ENCODE data around the gene NTNG1.
"Not testable (repeated sequence)": the region's sequence is repeated elsewhere in the genome, so short reads cannot be mapped to it uniquely, and the experiment has no call there.

The NTNG1 gene

DNA sequence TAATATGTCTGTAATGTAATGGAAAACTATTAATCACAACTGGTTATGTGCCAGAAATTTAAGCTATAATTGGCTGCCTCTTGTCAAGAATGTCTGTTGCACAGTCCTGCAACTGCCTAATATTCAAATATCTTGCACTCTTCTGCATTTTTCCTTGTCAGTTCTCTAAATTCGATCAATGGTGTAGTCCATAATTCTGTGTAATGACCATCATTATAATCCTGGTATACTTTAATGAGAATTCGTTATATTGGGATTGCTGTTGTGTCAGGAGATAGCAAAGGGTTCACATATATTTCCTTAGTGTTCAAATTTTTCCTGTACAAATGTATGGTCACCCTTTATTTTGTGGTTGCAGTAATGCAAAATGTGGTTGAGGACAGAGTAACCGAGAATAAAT lies 4.8 kb downstream of the NTNG1 start:
- DNase-seq = no peak

DNA sequence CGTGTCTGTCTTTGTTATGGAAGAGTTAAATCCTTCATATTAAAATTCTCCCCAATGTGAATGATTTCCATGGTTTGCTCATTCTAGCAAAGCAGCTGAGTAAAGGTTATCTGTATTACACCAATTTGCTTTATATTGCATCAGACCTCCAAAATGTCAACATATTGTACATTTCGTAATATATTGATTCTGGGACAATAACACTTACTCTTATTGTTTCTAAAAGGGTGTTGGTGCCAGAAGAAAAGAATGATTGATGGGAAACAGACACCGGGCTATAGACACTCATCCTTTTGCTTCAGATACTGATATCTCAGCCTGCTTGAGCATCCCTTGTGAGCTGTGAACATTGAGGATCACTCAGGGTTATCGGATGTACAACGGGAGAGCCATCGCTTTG lies 7.0 kb downstream of the NTNG1 start:
- DNase-seq = no peak

DNA sequence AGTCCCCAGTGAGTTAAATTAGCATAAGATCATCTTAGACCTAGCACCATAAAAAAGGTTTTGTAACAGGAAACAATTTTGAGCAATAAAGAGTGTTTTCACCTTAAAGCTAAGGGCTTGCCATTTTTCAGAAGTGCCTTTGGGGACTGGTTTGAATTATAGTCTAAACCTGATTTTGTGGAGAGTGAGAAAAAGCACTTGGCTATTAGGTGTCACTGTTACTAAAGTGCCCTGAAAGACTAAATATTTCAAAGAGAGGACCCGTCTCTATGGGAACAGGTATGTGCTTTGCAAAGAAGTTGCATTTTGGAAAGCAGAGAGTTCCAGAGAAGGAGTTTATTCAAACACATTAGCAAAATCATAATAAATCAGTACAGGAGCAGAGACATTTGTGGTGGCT lies 9.1 kb downstream of the NTNG1 start:
- no peak for DNase-seq

DNA sequence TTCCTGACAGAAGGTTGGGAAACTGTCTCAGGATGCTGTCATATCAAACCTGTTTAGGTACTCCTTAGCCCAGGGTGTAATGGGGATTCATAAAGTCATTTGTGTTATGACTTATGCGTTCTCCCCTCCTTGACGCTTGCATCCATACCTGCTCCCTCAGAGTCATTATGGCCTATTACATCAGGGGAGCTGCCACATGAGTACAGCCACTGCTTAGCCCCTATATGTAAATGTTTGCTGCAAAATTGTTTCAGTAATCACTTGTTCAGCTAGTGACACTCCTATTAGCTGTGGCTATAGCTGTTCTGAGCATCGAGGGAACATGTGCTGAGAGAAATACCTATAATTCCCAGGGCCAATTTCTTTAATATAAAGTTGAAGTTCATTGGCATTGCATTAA lies 10.5 kb downstream of the NTNG1 start:
- no peak for DNase-seq

DNA sequence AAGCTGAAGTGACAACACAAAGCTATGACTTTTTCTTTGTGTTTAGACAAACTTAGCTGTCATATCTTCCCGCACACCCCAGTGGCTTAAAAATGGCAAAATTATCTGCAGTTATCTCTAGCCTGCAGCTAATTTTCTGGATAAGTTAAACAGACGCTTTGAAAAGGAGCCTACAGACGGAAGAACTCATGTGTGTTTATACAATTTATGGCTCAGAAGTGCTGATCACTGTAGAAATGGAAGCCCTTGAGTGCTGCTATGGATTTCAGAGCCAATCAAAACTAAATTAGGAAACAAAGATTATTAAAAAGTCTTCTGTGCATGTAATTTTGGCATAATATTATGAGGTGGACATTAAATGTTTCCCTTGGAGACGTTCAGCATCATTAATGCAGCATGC lies 11.6 kb downstream of the NTNG1 start:
- no peak for DNase-seq

DNA sequence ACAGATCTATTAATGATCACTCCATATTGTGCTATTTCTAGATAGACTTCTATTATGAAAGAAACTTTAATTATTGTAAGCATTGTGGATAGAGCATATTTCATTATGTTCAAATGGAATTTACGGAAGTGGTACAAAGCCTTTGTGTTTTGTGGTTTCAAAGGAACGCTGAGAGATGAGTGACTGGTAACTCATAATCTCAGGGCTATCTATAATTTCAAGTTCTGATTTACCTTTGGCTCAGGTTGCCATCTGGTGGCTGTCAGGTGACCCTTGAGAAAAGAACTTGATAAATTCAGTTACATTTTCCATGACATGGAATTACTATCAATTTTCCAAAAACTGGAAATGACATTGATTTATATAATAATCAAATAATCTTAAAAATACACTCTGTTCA lies 12.2 kb downstream of the NTNG1 start:
- no peak for DNase-seq

DNA sequence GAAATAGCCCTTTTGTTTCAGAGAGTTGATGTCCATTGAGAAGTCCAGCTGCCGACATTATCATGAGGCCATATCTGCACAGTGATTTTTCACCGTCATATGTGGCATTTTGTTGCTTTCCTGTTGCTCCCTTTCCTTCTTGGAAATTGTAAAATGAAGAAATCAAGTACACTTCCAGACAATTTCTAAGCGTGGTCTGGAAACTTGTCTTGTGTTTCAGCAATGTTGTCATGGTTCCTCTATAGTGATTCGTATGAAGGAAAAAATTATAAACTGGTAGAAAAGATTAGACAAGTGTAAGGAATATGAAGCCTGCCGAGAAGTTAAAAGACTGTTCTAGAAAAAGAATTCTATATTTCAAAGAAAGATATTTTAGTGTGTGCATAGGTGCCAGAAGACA lies 17.7 kb downstream of the NTNG1 start:
- no peak for DNase-seq

DNA sequence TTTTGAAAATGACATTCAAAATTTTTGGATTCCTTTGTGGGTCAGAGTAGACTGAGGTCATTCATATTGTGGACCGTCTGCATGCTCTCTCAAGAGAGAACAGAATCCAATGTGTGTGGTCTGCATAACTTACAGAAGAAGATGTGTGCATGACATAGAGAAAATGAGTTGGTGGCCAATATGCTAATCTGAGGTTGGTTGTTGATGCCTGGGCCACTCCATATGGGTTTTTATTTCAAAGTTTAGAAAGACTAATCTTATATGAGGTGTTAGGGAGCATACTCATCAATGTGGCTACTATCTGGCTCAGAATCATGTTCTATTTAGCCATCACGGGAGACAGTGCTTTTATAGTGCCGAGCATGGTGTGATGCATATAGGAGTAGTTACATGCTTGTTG lies 18.2 kb downstream of the NTNG1 start:
- no peak for DNase-seq

DNA sequence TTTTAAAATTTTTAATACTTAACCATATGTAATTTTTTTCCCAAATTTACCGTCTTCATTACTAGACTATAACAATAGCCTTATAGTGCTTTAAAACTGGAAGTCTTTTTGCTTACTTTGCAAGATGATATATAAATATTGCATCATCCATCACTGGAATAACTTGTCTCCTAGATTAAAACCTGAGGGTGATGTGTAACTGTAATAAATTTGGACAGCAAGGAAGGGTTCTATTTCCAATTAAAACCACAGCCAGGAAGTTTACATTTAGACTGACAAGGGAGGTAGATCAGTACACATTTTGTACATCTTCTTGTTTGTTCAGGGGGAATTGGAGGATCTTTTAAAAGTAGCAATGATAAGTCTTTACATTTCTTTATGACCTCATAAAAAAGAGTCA lies 21.9 kb downstream of the NTNG1 start:
- DNase-seq = no peak

DNA sequence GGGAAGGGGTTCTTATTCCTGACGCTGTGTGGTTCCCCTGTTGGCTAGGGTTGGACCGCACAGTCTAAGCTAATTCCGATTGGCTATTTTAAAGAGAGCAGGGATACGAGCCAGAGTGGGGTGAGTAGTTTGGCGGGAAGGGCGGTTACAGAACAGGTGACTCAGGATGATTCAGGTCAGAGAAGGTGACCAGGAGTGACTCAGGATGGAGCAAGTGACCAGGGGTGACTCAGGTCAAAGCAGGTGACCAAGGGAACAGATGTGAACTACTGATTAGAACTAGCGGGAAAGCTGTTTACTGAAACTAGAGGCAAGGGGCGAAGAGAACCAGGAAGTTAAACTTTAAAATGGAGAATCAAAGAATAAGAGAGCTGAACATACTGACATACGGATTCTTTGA lies 24.1 kb downstream of the NTNG1 start:
- DNase-seq = not testable (repeated sequence)

DNA sequence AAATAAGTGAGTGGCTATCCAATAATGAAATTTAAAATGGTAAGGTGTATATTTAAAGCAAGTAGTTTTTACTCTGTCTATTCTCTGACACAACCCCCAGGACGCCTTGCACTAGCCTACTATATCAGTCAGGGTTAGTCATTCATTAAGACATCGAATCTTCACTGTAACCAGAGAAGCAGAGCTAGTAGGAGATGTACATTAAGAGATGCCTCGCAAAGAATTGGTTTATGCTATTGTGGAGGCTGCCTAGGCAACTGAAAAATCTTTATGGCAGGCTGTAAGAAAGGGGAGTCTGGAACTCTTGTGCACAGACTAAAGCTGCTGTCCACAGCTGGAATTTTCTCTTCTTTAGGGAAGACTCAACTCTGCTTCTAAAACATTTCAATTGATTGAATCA lies 28.8 kb downstream of the NTNG1 start:
- DNase-seq = no peak

DNA sequence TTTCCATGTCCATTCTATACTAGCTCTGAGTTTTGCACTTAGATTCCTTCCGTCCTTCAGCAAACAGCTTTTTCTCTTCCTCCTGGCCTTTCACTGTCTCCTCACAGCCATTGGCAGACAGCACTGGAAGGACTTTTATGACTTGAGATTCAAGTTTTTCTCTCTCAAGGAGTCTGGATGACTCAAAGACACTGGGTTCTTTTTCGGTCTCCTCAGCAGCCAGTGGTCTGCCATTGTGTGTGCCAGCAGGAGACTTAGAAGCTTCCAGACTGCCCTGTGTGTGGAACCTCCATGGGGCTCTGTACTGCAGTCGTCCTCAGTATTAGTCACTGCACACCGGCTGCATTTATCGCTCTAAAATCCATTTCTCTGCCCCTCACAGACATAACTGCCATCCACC lies 30.5 kb downstream of the NTNG1 start:
- no peak for DNase-seq

DNA sequence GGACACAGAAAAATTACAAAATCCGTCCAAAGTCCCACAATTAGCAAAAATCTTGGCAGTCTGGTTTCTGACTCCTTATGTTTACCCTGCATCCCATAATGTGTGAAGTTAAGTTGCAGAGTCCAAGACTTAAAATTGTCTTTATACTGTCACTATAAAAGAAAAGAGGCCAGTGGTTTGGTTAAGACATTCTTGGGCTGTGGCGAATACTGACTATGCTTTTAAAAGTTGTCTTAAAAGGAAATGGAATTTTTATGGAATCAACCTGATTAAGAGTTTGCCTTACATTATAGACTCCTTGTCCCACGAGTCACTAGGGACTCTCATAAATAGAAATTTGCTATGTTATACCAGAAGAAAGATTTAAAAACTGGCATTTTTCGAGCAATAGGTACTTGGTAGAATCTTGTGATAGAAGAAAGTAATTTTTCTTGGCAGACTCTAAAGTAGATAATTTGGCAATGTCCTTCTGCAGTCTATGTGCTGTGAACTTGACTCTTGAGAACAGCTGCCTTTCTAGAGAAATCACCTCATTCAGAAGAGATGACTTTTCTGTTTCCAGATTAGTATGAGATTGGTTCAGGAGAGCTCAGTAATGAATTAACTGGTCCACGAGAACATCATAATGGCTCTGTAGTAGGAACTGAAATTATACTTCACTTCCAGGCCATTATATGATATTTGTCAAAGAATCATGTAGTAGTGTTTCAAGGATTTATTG lies 31.8 kb downstream of the NTNG1 start:
- DNase-seq = no peak

DNA sequence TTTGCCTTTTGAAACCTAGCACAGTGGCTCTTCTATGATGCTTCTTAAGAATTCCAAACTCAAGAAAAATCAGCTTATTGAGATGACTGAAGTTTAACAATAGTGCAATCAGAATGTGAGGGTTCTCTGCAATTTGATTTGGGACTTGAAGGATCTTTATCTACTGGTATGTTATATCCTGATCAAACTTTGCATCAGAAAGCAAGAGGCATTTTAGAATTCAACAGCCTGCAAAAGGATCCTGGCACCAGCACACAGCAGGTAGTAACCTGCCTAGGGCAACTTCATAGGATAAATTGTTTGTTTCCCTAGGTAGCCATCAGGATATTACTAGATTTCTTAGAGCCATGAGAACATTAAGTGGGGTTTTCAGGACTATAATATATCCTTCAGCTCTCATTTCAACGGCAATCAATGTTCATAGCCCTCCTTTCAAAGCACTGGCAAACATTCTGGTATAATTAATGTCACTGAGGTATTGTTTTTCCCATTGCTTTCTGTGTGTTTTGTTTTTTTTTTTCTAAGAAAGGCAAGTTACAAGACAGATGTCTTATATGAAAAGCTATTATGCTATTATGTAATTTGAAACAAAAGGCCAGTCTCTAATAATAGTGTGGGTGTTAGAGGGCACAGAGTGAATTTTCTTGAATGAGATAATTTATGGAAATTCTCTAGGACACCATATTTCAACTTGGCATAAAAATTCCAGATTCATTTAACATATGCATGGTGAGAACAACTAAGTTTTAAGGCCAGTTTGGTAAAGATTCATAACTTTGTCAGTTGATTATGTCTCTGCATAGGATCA lies 34.5 kb downstream of the NTNG1 start:
- no peak for DNase-seq

DNA sequence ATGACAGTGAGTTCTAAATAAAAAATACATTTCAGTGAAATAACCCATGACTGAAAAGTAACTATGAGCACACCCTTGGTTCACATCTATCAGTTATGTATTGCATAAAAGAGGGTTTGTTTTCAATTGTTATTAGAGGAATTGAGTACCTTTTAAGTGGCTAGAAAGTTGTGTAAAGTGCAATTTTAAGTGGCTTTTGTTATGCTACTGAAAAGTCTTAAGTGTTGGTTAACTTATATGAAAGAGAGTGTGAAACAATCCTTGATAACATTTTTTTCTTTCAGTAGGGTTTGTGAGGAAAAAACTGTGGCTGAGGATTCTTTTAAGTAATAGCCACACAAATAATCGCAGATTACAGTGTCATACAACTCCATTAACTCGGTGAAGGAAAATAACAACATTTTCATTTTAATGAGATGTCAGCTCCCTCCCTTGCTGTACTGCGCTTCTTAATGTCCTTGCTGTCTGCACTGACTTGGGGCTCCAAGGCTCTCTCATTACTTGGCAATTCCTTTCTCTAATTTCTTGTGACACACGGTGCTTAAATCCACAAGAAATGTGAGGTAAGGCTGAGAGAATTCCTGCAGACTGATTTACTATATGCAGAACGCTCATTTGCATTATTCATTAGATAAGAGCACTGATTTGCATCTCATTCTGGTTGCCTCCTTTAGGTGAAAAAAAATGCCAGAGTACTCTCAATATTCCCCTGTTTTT lies 40.6 kb downstream of the NTNG1 start:
- DNase-seq = no peak

DNA sequence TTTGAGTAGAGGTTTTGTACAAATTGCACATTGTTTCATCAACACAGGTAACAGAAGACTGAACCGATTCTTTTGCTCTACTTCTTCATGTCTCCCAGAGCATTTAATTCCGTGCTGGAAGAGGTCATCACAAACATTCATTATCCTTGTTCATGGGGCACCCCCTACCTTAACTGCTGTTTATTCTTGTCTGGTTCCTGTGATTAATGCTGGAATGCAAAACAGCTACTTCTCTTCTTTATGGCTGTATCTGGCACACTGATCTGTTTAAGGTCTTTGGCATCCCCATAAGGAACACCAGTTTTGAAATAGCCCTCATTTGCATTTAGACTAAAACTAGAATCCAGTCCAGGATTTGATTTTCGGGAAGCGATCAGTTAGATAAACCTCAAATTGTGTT lies 42.2 kb downstream of the NTNG1 start:
- no peak for DNase-seq

DNA sequence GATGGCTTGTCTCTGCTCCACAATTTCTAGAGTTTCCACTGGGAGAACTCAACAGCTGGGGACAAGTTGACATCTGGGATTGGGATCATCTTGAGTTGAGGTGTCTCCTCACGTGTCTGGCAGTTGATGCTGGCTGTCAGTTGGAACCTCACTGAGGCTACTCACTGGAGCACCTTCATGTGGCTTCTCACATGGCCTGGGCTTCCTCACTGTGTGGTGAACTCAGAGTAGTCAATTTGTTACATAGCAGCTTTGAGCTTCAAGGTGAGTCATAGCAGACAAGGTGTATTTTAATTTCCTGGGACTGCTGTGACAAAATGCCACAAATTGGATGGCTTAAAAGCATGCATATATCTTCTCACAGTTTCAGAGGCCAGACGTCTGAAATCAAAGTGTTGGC lies 44.0 kb downstream of the NTNG1 start:
- no peak for DNase-seq

DNA sequence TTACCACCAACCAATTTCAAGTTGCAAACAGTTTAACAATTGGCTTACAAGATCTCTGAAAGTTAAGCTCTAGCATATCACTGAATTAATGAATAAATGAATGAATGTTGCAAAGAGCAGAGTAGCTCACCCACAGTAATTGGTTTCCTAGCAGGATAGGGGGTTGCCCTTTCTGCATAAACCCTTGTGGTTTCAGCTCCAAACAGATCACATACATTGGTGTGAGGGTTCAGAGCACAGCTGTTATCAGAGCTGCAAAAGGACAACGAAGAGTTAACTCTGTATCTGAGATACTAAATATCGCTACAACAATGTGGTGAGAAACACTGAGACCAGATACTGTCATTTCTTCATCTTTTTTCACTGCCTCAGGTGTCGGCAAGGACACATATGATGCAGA lies 46.6 kb downstream of the NTNG1 start:
- DNase-seq = no peak

DNA sequence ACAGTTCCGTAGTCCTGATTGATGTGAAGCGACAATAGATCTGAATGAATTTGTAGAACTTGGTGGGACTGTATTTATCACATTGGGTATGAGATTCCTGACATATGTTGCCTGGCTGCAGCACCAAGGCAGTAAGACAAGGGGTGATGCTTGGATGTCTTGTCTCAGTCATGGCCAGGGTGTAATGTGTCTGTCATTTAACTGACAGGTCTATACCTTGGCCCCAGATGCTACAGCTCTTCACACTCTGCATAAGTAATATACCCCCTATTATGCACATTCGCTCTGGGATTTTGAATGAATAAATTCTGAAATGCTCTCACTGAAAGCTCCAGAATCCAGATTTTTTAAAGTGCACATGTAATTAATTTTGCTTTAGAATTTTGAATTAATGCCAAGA lies 47.3 kb downstream of the NTNG1 start:
- DNase-seq = no peak

DNA sequence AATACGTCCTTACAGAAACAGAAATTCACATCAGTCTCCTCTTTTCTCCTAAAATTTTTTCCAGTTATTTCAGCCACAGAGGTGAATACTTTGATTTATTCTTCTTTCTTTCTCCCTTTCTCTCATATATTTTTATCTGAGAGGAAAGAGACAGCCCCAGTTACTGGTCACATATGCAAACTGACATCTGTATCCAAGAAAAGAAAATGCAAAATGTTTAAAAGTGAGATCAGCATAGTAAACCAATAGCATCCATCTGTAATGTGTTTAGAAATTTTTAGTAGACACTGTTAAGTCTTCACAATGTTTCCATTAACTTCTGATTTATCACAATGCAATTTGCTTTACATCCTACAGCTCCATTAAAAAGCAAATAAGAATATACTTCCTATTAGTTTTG lies 53.5 kb downstream of the NTNG1 start:
- no peak for DNase-seq

DNA sequence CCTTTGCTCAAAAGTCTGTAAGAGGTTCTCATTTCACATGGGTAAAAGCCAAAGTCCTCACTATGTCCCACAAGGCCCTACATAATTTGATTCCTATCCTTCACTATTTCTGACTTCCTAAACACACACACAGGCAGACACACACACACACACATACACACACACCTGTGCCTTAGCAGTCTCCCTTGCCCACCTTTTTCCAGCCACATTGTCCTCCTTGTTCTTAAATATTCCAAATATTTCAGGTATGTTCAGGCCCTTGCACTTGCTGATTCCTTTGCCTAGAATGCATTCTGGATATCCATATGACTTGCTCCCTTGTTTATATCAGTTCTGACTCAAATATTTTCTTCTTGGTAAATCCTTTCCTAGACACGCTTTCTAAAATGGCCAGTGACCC lies 54.6 kb downstream of the NTNG1 start:
- DNase-seq = no peak

DNA sequence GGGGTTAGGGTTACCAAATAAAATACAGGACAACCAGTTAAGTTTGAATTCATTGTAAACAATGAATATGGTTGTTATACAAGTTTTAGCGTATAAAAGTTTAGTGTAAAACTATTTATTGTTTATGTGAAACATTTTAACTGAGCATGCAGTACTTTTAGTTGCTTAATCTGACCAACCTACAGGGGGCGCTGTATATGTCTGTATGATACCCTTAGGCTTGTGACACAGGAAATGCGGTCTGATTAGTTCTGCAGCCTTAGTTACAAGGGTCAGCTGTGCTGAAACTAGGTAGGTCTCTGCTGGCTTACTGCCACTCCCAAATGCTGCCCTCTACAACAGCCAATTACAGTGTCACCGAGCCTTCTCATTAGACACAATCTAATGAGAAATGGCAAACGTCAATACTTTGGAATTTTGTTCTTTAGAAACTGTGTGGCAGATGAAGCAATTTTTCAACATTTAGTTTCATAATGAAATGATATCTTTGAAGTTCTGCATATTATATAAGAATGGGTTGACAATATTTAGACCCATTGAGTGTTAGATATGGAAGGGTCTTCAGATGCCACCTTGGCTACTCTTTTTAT lies 56.2 kb downstream of the NTNG1 start:
- DNase-seq = no peak

DNA sequence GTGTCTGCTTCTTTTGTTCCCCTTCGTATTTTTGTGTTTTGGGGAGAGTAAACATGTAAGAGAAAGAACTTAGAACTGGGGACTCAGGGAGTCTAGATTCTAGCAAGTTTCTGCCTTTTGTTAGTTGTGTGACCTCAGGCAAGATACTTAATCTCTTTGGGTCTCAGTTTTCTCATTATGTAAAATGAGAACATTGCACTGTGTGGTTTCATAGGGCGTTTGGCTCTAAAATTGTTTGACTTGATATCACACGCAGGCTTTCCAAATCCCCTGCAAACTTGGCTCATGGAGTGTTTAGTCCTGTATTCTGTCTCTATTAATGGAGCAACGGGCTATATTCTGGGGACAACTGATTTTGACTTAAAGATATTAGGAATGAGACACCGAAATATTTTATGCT lies 57.7 kb downstream of the NTNG1 start:
- no peak for DNase-seq

DNA sequence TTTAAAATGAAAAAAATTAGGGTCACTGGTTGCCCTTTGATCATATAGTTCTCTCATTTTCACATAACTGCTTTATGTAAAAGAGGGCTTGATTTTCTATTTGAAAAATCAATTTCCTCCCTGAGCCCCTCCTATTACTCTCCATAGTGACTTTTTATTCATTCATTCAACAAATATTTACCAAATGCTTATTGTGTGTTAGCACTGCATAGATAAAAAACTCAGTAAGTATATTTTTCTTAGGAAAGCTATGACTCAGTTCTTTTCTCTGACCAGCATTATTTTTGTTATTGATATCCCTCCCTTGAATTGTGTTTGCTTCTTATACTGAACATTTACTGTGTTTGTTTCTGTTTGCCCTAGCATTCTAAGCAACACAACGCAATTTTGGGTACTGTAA lies 59.8 kb downstream of the NTNG1 start:
- no peak for DNase-seq

Data from stimulated activated CD4-positive, alpha-beta T cell treated with anti-CD3 and anti-CD28 coated beads, Interleukin-4, amount 100 ng/mL, for 1 hour (primary cell).